Subcutaneous abdominal adipose tissue (tissue), 5 donors: ENCODE measurements around the gene NFIX.

Experiments used
- H3K27ac ChIP-seq: one replicate; pipeline ENCODE4 v1.7.0; 2013; ENCODE audit warnings: low read depth, mild to moderate bottlenecking, inconsistent platforms, low read length, moderate library complexity
- H3K27me3 ChIP-seq, 5 donors: one replicate each; pipeline ENCODE4 v1.7.0; 2013; ENCODE audit warnings: low read length in 5 of 5, inconsistent platforms in 1 of 5; ENCODE audit not compliant: control insufficient read depth in 5 of 5, insufficient read depth in 4 of 5
- H3K36me3 ChIP-seq, 5 donors: one replicate each; pipeline ENCODE4 v1.7.0; 2013; ENCODE audit warnings: low read length in 5 of 5; ENCODE audit not compliant: control insufficient read depth in 5 of 5, insufficient read depth in 5 of 5
- H3K4me1 ChIP-seq, 5 donors: one replicate each; pipeline ENCODE4 v1.7.0; 2013; ENCODE audit warnings: low read length in 5 of 5, mild to moderate bottlenecking in 3 of 5, moderate library complexity in 1 of 5; ENCODE audit not compliant: control insufficient read depth in 5 of 5, insufficient read depth in 5 of 5
- H3K4me3 ChIP-seq, 5 donors: one replicate each; pipeline ENCODE4 v1.7.0; 2013; ENCODE audit warnings: low read length in 5 of 5, low read depth in 1 of 5
- H3K9ac ChIP-seq, 5 donors: one replicate each; pipeline ENCODE4 v1.7.0; 2013; ENCODE audit warnings: low read length in 5 of 5, mild to moderate bottlenecking in 4 of 5, moderate library complexity in 3 of 5
- H3K9me3 ChIP-seq, 5 donors: one replicate each; pipeline ENCODE4 v1.7.0; 2013; ENCODE audit warnings: low read length in 5 of 5; ENCODE audit not compliant: control insufficient read depth in 5 of 5
- donor health status: healthy.
- donor health status: healthy.
- donor health status: healthy.
- donor health status: healthy.
- donor health status: healthy.

Gene NFIX

GRCh38 chr19:13018035-13018914, 23.0 kb downstream of the NFIX start:
- no peaks in the 10 kb centered on the region for H3K9me3 ChIP-seq
- peak overlapping the region; percentile 99 for H3K27ac ChIP-seq
- H3K27me3 ChIP-seq: no peaks in the 10 kb centered on the region
- peaks cover 15 to 98% (median 95%) of the 10 kb centered on the region in 5 donors for H3K4me1 ChIP-seq
- H3K36me3 ChIP-seq: no peaks in the 10 kb centered on the region
- H3K4me3 ChIP-seq: peak overlapping the region in 4 of 5 donors; percentile 8 to 48 (median 18)
- H3K9ac ChIP-seq: peak overlapping the region in 4 of 5 donors; percentile 26 to 71 (median 56)

- Histone ChIP-seq H3K4me1 (peaks cover 15 to 97% (median 89%) of the 10 kb centered on the region in 5 donors), H3K27ac (peak overlapping the region; percentile 99), H3K9ac (peak overlapping the region in 2 of 5 donors; percentile 10 to 71), H3K36me3 (no peaks in the 10 kb centered on the region), H3K27me3 (no peaks in the 10 kb centered on the region), H3K9me3 (no peaks in the 10 kb centered on the region), H3K4me3 (no peak overlapping the region)
Observed at GRCh38 chr19:13019332-13019731, 24.1 kb downstream of the NFIX start.

GRCh38 chr19:13020002-13020414, 24.7 kb downstream of the NFIX start:
- Histone ChIP-seq H3K27me3 (no peaks in the 10 kb centered on the region), H3K9me3 (no peaks in the 10 kb centered on the region), H3K27ac (peak overlapping the region; percentile 99), H3K36me3 (no peaks in the 10 kb centered on the region), H3K9ac (peak overlapping the region in 2 of 5 donors; percentile 10 to 71), H3K4me3 (no peak overlapping the region), H3K4me1 (peaks cover 15 to 97% (median 90%) of the 10 kb centered on the region in 5 donors)

GRCh38 chr19:13022111-13022858, 27.0 kb downstream of the NFIX start:
- Histone ChIP-seq H3K27me3 (no peaks in the 10 kb centered on the region), H3K4me1 (peaks cover 21 to 96% (median 92%) of the 10 kb centered on the region in 5 donors), H3K4me3 (peak overlapping the region; percentile 45 to 76 (median 65))

GRCh38 chr19:13022859-13023636, 27.8 kb downstream of the NFIX start:
- peaks cover 17 to 94% (median 92%) of the 10 kb centered on the region in 5 donors for H3K4me1 ChIP-seq
- peak overlapping the region; percentile 56 to 76 (median 65) for H3K4me3 ChIP-seq

More at GRCh38 chr19:13022111-13022858, 27.0 kb downstream of the NFIX start:
- peak overlapping the region in 4 of 5 donors; percentile 64 to 80 (median 67) for H3K9ac ChIP-seq
- H3K27ac ChIP-seq: peak overlapping the region; percentile 99
- no peaks in the 10 kb centered on the region for H3K9me3 ChIP-seq
- peaks cover 0 to 5% (median 0%) of the 10 kb centered on the region in 5 donors for H3K36me3 ChIP-seq

GRCh38 chr19:13023656-13024055, 28.4 kb downstream of the NFIX start:
- Histone ChIP-seq H3K4me3 (peak overlapping the region; percentile 56 to 76 (median 69)), H3K4me1 (peaks cover 16 to 93% (median 88%) of the 10 kb centered on the region in 5 donors), H3K36me3 (peaks cover 0 to 15% (median 4%) of the 10 kb centered on the region in 5 donors), H3K27ac (peak overlapping the region; percentile 99), H3K9ac (peak overlapping the region in 1 of 5 donors; percentile 23), H3K9me3 (no peaks in the 10 kb centered on the region), H3K27me3 (no peaks in the 10 kb centered on the region)

More at GRCh38 chr19:13022859-13023636, 27.8 kb downstream of the NFIX start:
- Histone ChIP-seq H3K27ac (peak overlapping the region; percentile 99), H3K36me3 (peaks cover 0 to 9% (median 4%) of the 10 kb centered on the region in 5 donors), H3K9ac (peak overlapping the region in 3 of 5 donors; percentile 64 to 80 (median 66)), H3K9me3 (no peaks in the 10 kb centered on the region), H3K27me3 (no peaks in the 10 kb centered on the region)

GRCh38 chr19:13024126-13024950, 29.1 kb downstream of the NFIX start:
- peak overlapping the region; percentile 99 for H3K27ac ChIP-seq

GRCh38 chr19:13024951-13025697, 29.8 kb downstream of the NFIX start:
- no peaks in the 10 kb centered on the region for H3K9me3 ChIP-seq
- H3K36me3 ChIP-seq: peaks cover 0 to 25% (median 9%) of the 10 kb centered on the region in 5 donors
- H3K9ac ChIP-seq: peak overlapping the region; percentile 14 to 76 (median 54)
- H3K4me3 ChIP-seq: peak overlapping the region; percentile 63 to 69 (median 68)
- no peaks in the 10 kb centered on the region for H3K27me3 ChIP-seq
- peak overlapping the region; percentile 99 for H3K27ac ChIP-seq
- peaks cover 12 to 93% (median 82%) of the 10 kb centered on the region in 5 donors for H3K4me1 ChIP-seq

More at GRCh38 chr19:13024126-13024950, 29.1 kb downstream of the NFIX start:
- H3K36me3 ChIP-seq: peaks cover 0 to 19% (median 9%) of the 10 kb centered on the region in 5 donors
- no peaks in the 10 kb centered on the region for H3K9me3 ChIP-seq
- peaks cover 12 to 93% (median 84%) of the 10 kb centered on the region in 5 donors for H3K4me1 ChIP-seq
- no peaks in the 10 kb centered on the region for H3K27me3 ChIP-seq
- peak overlapping the region; percentile 14 to 77 (median 54) for H3K9ac ChIP-seq
- peak overlapping the region; percentile 63 to 69 (median 68) for H3K4me3 ChIP-seq
